SKM-1 (cell line): ENCODE results near the gene DCHS2.

ENCODE experiments used
- DNase-seq: peaks from one replicate; lab custom pipeline; 2025; ENCODE audit not compliant: unreplicated experiment; lab: John Stamatoyannopoulos, UW

Gene DCHS2

DNA sequence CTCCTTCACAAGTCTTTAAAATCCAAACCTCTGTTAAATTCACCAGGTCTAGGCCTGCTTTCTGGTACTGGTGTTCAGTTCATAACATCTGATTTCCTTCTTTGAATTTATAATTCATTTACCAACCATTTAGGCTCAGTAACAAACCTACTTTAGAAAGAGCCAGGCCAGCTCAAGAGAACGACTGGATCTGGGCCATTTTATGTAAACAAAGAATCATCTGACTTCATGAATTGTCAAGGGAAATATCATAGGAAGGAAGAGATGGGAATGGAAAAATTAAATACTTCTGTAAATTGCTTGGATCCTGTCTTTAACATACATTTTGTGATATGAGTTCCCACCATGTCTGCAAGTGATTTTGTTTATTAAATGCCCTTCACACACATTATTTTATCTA, 36.5 kb downstream of the DCHS2 start:
- DNase-seq = no peak

DNA sequence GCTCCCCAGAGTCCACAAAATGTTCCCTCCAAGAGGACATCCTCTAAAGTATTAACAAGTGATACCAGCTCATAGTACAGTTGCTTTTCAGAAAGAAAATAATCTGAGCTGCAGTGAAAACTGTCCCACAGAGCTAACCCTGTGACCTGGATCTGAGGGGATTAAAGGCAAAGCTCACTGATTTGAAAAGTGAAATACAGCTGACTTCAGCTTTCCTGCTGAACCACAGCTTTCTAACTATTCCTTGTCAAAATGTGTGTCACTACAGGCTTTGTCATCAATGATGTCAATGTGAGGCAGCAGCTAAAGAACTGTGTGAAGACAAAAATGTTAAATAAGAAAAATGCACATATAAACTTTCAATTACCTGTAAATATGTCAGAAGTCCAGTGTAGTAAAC, 36.9 kb downstream of the DCHS2 start:
- no peak for DNase-seq

DNA sequence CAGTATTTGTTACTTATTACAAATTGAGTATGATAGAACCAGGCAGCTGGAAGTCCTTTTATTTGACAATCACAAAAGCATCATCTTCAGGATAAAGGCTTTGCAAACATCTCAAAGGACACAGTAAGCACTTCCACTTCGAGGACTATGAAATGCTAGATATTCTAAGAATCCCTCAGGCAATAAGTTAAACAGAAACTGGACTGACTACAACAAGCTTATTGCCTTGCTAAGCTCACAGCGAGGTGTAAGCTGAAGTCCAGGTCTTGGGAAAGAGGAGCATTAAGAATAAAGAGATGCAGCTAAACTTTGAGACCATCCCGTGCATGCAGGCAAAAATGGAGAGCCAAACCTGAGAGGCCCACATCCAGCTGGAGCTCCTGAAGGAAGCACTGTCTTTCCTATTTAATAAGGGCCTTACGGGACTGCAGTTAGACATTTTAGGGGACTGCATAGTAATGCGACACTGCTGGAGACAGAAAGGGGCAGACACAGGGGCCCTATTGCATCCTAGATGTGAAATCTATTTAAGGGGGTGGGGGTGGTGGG, 38.7 kb downstream of the DCHS2 start:
- DNase-seq = no peak

DNA sequence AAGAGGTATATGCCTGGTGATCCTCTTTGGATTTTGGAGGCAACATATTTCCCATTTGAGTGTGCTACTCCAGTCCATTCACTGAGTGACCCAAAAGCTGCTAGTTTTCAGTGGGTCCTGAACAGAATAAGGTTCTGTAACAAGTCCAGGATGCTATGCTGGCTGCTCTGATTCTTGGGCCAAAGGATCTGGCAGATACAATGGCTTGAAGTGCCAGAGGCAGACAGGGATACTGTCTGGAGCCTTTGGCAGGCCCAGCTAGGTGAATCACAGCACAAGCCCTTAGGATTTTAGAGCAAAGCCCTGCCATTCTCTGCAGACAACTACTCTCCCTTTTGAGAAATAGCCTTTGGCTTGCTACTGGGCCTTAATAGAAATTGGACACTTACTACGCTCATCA, 40.6 kb downstream of the DCHS2 start:
- no peak for DNase-seq

DNA sequence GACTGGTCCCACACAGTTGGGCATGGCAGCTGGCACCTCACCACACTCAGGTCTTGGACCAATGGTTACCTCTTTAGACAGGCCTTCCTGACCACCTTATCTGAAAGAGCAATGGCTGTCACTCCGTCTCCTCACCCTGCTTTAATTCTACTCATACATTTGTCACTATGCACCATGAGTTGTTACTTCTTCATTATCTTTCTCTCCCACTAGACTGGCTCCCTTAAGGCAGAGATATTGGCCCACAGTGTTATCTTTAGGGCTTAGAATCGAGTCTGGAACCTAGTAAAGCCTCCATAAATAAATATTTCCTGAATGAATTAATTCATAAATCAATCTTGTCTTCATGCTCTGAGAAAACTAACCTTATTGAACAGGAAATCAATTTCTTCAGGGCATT, 46.6 kb downstream of the DCHS2 start:
- no peak for DNase-seq

DNA sequence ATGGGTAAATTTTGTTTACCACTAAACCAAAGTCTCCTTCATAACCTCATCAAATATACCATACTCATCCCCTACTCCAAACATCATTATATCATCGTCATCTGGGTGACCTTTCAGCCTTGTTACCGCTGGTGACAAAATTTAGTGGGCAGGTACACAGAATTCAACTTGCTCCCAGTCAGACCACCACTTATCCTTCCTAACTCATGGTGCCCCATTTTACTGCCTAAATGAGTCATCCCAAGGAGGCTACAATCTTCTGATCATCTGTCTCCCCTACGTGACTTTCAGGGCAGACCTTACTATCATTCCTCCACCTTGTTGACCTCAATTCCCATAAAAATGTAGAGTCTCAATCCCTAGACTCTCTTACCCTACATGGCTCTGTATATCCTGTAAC, 49.6 kb downstream of the DCHS2 start:
- DNase-seq = no peak

DNA sequence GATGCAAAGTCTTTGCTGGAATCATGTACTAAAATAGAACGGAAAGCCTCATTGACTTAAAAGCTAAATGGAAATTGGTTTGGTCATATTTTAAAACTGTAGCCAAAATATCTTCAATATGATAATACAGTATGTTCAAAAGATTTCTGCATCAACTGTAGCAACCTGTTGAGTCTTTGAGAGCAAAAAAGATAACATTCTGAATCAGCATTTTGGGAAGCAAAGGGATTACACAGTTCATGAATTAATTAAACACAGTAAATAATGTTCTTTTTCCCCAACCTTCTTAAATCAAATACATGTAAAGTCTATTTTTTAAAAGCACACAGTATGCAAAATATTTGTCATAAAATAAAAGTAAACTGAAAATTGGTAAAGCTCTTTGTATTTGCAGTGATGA, 50.5 kb downstream of the DCHS2 start:
- DNase-seq = no peak

DNA sequence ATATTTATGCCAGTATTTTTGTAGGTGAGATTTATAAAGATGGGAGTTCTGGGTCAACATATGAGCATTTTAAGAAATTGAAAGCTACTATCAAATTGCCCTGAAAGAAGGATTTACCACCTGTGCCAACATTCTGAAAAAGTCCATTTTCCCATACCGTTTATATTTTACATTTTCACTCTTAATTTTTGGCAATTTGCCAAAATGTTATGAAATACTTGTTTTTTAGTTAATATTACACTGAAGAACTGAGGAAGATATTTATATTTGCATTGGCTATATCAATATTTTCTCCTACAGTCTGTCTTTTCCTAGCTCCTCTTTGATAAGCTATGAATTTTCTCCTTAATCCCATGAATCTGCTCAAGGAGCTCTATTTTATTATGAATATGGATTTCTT, 52.4 kb downstream of the DCHS2 start:
- no peak for DNase-seq

DNA sequence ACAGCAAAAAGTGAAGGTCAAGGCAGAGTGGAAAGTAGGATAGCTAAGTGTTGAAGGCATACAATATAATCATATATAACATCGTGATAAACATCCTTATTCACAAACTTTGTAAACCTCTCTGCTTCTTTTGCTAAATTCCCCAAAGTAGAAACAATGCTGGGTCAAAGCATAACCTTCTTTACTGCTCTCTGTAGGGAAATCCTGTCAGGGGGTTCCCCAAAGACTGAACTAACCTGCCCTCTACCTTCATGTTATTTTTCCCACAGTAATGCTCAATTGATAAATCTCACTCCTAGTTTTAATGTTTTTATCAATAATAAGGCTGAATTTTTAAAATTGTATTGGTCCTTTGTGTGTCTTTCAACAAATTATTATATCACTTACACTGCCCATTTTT, 55.7 kb downstream of the DCHS2 start:
- DNase-seq = no peak

DNA sequence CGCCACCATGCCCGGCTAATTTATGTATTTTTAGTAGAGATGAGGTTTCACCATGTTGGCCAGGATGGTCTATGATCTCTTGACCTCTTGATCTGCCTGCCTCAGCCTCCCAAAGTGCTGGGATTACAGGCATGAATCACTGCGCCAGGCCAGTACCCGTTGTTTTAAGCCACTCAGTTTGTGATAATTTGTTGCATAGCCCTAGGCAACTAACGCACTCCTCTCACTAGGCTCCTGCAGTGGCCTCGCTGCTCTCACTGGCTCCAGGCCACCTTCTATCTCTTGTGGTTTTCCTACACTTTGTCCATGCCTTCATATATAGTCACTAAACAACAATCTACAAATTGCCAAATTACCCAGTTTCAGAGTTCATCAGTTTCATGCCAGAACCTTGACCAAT, 58.1 kb downstream of the DCHS2 start:
- no peak for DNase-seq

DNA sequence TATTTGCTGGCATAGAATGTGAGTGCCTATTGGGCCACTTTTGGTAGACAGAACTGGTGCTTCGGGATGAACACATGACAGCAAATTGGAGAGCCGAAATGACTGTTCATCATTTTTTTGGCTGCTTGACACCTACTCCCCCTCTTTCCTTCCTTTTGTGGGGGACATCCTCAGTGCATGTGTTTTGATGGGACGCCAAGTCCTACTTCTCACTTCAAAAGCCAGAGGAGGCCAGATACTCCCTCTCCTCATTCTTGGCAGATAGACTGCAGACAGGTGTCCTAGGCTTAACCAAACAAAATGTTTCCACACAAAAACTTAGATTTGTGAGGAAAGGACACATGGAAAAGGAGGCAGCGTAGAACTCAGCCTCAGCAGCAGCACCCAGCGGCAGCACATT, 62.4 kb downstream of the DCHS2 start:
- DNase-seq = no peak

DNA sequence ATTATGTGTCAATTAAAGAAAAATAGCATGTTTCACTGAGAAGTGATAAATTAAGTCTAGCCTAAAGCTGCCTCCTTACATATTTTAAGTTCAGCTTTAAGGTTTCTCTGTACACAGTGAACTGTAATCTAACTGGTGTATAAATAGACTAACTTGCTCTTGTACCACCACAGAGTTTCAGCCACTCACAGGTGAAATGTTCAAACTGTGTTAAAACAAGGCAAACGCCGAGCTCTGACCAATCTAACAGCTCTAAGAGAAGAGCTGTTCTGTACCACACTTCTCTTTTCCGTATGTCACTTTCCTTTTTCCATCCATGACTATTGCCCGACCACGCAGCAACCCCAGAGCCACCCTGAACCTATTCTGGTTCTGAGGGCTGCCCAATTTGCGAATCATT, 64.5 kb downstream of the DCHS2 start:
- DNase-seq = no peak

DNA sequence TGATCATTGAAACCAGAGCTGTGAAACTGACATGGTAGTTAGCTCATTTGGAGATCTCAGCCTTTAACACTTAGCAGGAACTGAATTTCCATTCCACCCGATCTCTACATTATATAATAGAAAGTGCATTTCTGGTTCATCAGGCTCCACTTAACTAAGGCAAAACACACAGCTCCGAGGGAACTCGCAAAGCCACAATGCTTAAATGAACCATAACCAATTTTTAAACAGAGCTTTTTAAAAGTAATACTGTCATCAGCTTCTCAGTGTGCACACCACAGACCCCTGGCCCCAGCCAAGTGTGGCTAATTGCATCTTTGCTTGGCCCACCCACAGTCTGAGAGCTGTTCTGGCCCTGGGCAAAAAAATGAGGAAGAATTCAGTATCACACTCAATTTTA, 66.1 kb downstream of the DCHS2 start:
- no peak for DNase-seq

DNA sequence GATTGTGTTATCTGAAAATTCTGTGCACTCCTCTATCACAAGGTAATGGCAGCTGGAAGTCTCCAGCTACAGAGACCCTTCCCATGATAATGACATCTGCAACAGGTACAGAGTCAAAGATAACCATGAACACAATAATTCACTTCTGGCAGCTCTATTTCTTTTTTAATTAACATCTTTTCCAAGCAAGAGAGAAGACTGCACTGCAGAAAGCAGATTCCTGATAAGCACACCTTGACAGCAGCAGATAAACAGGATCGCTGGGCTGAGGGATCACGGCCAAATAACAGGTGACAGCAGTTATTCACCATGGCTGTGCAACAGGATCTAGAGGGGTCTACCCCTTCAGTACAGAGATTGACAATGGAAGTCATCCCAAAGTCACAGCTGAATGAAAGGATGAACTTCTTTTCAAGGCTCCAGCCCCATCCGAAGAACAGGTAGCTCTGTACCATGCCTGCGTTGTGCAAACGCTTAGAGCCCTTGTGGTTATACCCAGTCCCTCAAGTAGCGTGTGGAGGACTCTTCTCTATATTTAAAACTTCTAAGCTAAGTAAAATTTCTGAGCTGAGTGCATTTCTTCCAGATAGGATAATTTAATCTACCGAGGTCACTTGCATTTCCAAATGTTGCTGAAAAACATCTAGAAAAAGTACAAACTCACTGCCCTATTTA, 66.7 kb downstream of the DCHS2 start:
- no peak for DNase-seq

DNA sequence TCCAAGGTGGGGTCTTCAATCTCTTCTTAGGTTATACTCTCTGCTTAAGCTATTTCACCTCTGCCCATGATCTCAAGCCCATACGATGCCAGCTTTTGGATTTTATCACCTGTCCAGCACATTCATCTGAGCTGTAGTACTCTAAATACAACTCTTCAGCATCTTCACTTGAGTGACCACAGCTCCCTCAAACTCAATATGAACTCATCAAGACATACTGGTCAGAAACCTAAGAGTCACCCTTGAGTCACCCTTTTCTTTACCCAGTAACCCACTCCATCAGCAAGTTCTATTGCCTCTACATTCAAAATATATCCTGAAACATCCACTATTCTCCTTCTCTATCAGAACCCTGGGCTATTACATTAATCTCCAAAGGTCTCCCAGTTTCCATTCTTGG, 69.4 kb downstream of the DCHS2 start:
- no peak for DNase-seq

DNA sequence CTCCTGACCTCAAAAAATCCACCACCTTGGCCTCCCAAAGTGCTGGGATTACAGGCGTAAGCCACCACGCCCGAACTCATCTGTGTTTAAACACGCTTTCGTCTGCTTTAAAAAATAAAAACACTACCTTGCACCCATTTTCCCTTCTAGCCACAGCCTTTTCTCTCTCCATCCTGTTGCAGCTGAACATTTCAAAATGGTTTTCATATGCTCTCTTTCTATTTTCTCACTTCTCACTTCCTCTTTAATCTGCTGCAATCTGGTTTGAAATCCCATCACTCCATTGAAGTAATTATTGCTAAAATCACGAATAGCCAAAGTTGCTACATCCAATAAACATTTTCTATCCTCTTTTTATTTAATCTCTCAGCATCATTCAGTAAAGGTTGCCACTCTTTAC, 70.0 kb downstream of the DCHS2 start:
- DNase-seq = no peak

DNA sequence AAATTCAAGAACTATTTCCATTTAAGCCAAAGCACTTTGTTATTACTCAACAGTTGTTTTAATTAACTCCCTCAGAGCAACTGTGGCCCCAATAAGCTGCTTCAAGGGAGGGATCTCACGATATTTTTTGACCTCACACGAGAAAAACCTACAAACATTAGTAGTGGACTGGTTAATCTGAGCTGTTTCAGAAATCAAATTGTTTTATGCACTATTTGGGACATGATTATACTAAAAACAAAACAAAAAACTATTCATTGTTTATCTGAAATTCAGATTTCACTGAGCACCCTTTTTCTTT, 74.3 kb downstream of the DCHS2 start:
- DNase-seq = no peak

DNA sequence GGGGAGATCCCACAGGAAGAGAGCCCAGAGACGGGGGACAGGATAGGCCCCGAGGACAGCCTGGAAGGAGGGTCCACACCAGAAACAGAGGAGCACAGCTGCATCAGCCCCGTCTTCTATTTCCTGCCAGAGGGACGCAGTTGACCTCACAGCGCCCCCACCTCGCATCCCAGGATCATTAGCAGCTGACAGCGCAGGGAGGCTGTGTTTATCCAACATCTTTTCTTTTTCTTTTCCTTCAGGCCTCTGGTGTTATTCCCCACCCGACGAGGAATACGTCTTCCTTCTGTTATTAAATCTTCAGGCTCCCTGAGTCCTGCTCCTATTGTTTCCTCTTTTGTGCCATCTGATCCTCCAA, 75.4 kb downstream of the DCHS2 start:
- no peak for DNase-seq

DNA sequence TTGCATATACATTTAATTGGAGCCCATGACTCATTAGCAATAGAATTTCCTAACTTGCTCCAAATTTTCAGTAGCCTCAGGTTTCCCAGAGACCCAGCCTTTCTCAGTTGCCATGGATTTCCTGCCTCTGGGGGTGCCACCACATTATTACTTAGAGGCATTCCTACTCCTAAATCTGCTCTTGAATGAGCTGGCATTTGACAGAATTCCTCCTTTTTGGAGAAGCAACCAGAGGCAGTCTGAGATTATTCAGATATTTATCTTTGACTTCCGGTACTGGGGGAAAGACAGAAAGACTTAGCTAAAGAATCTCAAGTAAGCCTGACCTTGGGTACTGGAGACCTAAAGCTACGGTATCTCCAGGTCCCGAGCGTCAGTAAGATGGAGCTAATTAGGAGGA, 76.3 kb downstream of the DCHS2 start:
- no peak for DNase-seq

DNA sequence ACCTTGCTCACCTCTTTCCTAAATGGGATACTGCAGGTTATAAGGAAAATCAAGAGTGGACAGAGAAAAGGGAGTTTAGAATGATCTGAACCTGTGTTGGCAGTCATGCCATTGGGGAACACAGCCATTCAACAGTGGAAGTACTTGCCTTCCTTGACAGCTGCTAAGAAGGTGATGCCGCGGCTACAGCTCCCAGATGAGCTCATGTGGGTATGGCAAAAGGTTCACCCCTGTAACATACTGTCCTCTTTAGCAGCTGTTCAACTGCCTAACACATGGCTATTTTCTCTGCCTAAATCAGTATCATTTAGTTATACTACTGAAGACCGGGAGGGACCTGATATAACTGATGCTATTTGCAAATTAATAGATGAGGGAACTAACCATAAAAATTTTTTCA, 76.8 kb downstream of the DCHS2 start:
- DNase-seq = no peak

DNA sequence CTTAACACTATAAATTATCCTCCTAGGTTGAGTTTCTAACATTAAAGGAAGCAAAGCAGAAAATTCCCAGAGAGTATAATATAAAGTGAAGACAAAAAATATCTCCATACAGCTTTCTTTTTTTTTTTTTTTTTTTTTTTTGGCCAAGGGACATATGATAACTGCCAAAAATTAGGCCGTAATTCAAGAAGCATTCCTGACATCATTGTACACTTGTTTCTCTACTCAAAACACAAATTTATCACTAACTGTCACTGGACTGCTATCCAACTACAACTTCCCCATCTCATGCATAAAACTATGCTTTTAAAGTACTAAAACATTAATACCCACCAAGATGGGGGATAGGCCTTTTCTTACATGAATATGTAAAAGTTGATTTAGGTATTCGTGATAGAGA, 77.2 kb downstream of the DCHS2 start:
- no peak for DNase-seq

DNA sequence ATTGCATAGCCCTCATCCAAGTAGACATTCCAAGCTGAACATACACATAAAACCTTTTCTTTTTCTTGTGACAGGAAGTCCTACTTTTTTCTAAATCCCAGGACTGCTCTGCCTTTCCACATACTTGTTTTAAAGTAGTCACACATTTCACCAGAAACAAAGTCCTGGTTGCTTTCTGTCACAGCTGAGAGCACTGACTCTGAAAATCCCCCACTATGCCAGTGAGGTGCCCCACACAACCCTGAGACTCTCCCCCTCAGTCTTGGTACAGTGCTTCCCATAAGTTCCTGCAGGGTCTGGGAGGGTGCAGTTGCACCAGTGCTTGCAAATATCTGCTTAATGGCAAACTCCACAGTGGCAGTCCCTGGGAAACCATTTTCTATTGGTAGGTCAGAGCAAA, 84.2 kb downstream of the DCHS2 start:
- DNase-seq = no peak

DNA sequence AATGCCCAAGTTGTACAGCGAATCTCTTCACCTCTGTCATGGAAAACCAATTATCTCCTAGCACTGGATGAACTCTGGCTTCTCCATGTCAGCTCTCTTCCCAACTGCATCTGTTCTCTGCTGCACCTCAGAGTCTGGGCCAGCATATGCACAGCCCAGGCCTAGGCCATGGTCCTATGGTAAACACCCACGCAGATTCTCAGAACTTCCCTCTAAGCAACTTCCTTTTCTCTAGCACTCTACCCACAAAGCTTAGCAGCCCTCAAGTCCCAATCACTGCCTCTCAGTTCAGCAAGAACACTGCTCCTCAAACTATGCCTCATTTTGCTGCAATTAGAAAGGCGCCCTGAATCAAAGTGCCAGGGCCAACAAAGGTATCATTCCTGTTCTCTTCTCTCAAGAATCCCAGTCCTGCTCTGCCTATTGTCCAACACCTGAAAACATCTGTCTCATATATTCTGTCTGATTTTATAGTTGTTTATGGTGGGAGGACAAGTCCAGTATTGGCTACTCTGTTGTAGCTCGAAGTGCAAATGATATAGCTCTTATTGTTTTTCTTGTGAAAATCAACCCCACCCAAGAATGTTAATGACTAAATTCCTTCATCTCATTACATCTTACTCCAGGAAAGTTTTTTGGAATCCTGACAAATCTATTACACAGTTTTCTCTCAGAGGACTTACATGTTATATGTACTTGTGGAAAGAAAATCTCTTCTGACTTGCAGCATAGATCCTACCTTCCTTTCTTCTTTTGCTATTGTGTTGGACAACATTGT, 85.4 kb downstream of the DCHS2 start:
- peak; percentile 63 for DNase-seq
